Measurements from ENCODE around the gene PLPP1. TPM values are rescaled to one million over a fixed set of nuclear protein-coding genes. Genes with fewer than 3 reads are reported as not detected.

The PLPP1 gene
- total RNA-seq, 1 experiment from 2014 or later, result 10.5 TPM

DNA sequence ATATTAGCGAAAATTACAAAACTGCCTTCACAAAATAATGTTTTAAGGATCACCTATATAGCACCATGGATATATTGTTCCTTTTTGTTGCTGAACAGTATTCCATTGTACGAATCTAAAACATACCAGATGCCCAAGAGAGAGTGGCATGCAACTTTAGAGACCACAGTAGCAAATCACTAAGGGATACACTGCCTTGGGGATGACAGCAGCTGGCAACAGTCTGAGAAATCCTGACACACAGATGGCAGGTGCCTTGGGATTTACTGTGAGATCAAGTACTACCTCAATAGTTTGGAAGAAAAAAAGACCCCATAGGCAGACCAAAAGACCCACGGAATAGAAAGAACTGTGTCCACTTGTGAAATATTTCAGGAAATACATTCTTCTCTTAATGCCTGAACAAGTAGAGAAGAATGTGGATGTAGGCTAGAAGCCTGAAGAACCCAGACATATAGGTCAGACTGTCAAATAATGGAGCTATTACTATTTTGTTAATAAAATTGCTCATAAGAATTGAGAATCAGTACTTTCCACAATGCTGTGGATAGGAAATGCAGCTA, 53.4 kb downstream of the PLPP1 start:
- intact Hi-C loops (cut with micrococcal nuclease), result no loop called here
- H2AFZ ChIP-seq (ENCODE audit: low read depth, low read length, poor library complexity, severe bottlenecking), result no peak overlapping the region
- H3K9me3 ChIP-seq (ENCODE audit: control insufficient read depth in 1 of 2, insufficient read depth in 1 of 2, low read depth in 1 of 2, low read length in 2 of 2), result no peaks in the 10 kb centered on the region
- DNase-seq (ENCODE audit: low read depth, low spot score), result no peak
- no peaks in the 10 kb centered on the region; the same call in 1 of the 2 replicates for H3K9me2 ChIP-seq (ENCODE audit: insufficient read depth)
- H3K4me1 ChIP-seq (ENCODE audit: control insufficient read depth in 1 of 2, insufficient read depth in 2 of 2, low read length in 2 of 2), result no peaks in the 10 kb centered on the region
- H3K79me2 ChIP-seq (ENCODE audit: insufficient read depth, low read length), result no peaks in the 10 kb centered on the region
- H3K4me2 ChIP-seq (ENCODE audit: low read length), result no peak overlapping the region
- CTCF ChIA-PET, result no interaction called here
- RAD21 ChIA-PET (ENCODE audit: low non-redundant PET in 1 of 2, low total read pairs in 2 of 2, uncharacterized antibody in 2 of 2, unreplicated experiment in 2 of 2), result no interaction called here
- no peak for TF ChIP-seq ZFX (IDR thresholded peaks at IDR 0.05)
- TF ChIP-seq EZH2 (IDR thresholded peaks at IDR 0.05), result no peak
- no peak for TF ChIP-seq FOSL1 (IDR thresholded peaks at IDR 0.05; ENCODE audit: low read depth)
- no peak for TF ChIP-seq POLR2A (IDR thresholded peaks at IDR 0.05; ENCODE audit: borderline replicate concordance, extremely low read depth, insufficient read depth, insufficient read length)
- no peak for TF ChIP-seq EZH2phosphoT487 (IDR thresholded peaks at IDR 0.05; ENCODE audit: borderline replicate concordance)
- TF ChIP-seq, protein P1, sequence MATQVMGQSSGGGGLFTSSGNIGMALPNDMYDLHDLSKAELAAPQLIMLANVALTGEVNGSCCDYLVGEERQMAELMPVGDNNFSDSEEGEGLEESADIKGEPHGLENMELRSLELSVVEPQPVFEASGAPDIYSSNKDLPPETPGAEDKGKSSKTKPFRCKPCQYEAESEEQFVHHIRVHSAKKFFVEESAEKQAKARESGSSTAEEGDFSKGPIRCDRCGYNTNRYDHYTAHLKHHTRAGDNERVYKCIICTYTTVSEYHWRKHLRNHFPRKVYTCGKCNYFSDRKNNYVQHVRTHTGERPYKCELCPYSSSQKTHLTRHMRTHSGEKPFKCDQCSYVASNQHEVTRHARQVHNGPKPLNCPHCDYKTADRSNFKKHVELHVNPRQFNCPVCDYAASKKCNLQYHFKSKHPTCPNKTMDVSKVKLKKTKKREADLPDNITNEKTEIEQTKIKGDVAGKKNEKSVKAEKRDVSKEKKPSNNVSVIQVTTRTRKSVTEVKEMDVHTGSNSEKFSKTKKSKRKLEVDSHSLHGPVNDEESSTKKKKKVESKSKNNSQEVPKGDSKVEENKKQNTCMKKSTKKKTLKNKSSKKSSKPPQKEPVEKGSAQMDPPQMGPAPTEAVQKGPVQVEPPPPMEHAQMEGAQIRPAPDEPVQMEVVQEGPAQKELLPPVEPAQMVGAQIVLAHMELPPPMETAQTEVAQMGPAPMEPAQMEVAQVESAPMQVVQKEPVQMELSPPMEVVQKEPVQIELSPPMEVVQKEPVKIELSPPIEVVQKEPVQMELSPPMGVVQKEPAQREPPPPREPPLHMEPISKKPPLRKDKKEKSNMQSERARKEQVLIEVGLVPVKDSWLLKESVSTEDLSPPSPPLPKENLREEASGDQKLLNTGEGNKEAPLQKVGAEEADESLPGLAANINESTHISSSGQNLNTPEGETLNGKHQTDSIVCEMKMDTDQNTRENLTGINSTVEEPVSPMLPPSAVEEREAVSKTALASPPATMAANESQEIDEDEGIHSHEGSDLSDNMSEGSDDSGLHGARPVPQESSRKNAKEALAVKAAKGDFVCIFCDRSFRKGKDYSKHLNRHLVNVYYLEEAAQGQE (IDR thresholded peaks at IDR 0.05; ENCODE audit: low read depth), result no peak
- TF ChIP-seq, protein P2, sequence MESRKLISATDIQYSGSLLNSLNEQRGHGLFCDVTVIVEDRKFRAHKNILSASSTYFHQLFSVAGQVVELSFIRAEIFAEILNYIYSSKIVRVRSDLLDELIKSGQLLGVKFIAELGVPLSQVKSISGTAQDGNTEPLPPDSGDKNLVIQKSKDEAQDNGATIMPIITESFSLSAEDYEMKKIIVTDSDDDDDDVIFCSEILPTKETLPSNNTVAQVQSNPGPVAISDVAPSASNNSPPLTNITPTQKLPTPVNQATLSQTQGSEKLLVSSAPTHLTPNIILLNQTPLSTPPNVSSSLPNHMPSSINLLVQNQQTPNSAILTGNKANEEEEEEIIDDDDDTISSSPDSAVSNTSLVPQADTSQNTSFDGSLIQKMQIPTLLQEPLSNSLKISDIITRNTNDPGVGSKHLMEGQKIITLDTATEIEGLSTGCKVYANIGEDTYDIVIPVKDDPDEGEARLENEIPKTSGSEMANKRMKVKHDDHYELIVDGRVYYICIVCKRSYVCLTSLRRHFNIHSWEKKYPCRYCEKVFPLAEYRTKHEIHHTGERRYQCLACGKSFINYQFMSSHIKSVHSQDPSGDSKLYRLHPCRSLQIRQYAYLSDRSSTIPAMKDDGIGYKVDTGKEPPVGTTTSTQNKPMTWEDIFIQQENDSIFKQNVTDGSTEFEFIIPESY (IDR thresholded peaks at IDR 0.05; ENCODE audit: extremely low read depth, insufficient replicate concordance, low read length), result no peak
- TF ChIP-seq CEBPB (IDR thresholded peaks at IDR 0.05; ENCODE audit: low read depth), result no peak
- H4K20me1 ChIP-seq (ENCODE audit: insufficient read depth), result no peaks in the 10 kb centered on the region
- H3K9ac ChIP-seq (ENCODE audit: low read length), result no peak overlapping the region
- POLR2A ChIA-PET, result no interaction called here
- H3K36me3 ChIP-seq (ENCODE audit: control insufficient read depth in 1 of 2, insufficient read depth in 2 of 2, low read length in 2 of 2), result no peaks in the 10 kb centered on the region
- H3K4me3 ChIP-seq (replicated peaks in 1 of 2; ENCODE audit: low read depth in 1 of 2, low read length in 2 of 2), result no peak overlapping the region
- H3K27ac ChIP-seq (ENCODE audit: low read depth, low read length), result no peak overlapping the region
- ATAC-seq, result no peak
- no peaks in the 10 kb centered on the region for H3K27me3 ChIP-seq (ENCODE audit: insufficient read depth, low read length)
- no TSS peak for BruUV-seq (replicated peaks)

All from HCT116 (cell line).